ENCODE data around the gene PRDM16.

DNA sequence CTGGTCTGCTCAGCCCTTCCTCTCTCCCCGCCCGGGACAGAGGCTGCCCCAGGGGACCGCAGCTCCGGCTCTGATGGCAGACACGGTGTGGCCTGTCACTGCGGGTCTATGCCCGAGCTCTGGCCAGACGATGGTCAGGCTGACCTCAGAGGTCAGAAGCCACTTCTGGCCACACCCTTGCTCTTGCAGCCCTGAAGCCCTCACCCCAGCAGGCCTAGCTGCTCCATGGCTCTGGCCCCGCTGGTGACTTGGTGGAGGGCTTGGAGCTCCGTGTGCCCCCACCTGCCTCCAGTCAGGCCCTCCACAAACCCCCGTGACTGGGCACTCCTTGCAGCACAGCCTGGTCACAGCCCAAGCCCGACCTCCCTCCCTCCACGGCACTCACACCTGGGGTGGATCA is 47.6 kb downstream of the PRDM16 start:
- TF ChIP-seq CTCF (conservative IDR thresholded peaks at IDR 0.05; ENCODE audit: low read length) (no peak), EZH2phosphoT487 (IDR thresholded peaks at IDR 0.05; ENCODE audit: borderline replicate concordance, low read depth, low read length) (no peak)
